Prostate gland (tissue), 1 donor: ENCODE data around the gene AK8.

ENCODE experiments used
- POLR2A ChIP-seq: fragments of 450-650 bp; IDR thresholded peaks from one replicate; pipeline ENCODE4 v1.6.1; 2016; ENCODE audit warnings: antibody characterized with exemption, mild to moderate bottlenecking
- POLR2AphosphoS5 ChIP-seq: sonication (generic); formaldehyde crosslinking; IDR thresholded peaks from one replicate; pipeline ENCODE4 v1.6.1; 2017; ENCODE audit warnings: antibody characterized with exemption

DNA sequence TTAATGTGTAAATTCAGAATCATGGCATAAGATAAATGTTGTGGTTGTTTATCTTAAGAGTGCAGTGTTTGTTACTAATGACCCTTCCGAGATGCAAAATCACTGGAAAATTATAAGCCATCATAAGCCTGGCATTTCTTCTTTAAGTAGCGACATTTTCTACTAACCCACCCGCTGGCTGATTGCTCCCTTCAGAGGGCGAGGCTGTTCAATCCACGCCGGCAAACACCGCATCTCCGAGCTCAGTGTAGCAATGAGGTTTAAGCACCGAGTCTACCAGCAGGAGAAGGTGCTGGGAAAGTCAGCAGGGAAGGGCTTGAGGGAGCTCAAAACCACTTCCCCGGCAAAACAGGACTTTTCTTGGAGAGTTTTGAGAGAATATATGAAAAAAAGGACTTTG lies 52.7 kb downstream of the AK8 start:
- TF ChIP-seq POLR2AphosphoS5 (no peak), POLR2A (no peak)
